Activated CD4-positive, alpha-beta memory T cell treated with anti-CD3 and anti-CD28 coated beads for 36 hours (primary cell): ENCODE measurements around the gene MARCOL. TPM values are rescaled to one million over a fixed set of nuclear protein-coding genes. Genes with fewer than 3 reads are reported as not detected.
"Not testable (repeated sequence)": the region's sequence is repeated elsewhere in the genome, so short reads cannot be mapped to it uniquely, and the experiment has no call there.

Experiments
- CTCF ChIA-PET: fragments of 350-600 bp; sonication (Branson Sonifier 250); formaldehyde crosslinking; loops from one replicate; lab custom pipeline; 2021; ENCODE audit warnings: antibody characterized with exemption, inconsistent platforms; lab: Charles Lee
- POLR2A ChIA-PET: fragments of 350-600 bp; sonication (Branson Sonifier 250); formaldehyde crosslinking; loops from one replicate; lab custom pipeline; 2021; ENCODE audit warnings: antibody characterized with exemption; lab: Charles Lee
- DNase-seq: peaks from one replicate; pipeline ENCODE4 v3.0.0-alpha.2; 2020
- H3K27ac Mint-ChIP-seq: one replicate; pipeline ENCODE4 v1.8.0; 2021; ENCODE audit warnings: mixed read lengths
- H3K27me3 Mint-ChIP-seq: one replicate; pipeline ENCODE4 v1.8.0; 2021; ENCODE audit warnings: mixed read lengths
- H3K36me3 Mint-ChIP-seq: one replicate; pipeline ENCODE4 v1.8.0; 2021; ENCODE audit warnings: mixed read lengths
- H3K4me1 Mint-ChIP-seq: one replicate; pipeline ENCODE4 v1.8.0; 2021; ENCODE audit warnings: low read depth, mixed read lengths
- H3K4me3 Mint-ChIP-seq: one replicate; pipeline ENCODE4 v1.8.0; 2021; ENCODE audit warnings: mild to moderate bottlenecking, mixed read lengths
- H3K9me3 Mint-ChIP-seq: one replicate; pipeline ENCODE4 v1.8.0; 2021; ENCODE audit warnings: mixed read lengths
- intact Hi-C: fragments of 100-400 bp; cut with micrococcal nuclease; formaldehyde crosslinking; loops from one replicate; pipeline ENCODE4 v1.15.1; 2023
- total RNA-seq, 2 experiments: library from RNA; stranded (reverse); gene quantifications; one replicate each; pipeline ENCODE4 v1.2.3, GENCODE V29; 2021

Gene MARCOL
- total RNA-seq, 2 experiments from 2014 or later = not detected

GRCh38 chr5:148281336-148281735 lies 43.0 kb downstream of the MARCOL start:
- CTCF ChIA-PET, POLR2A ChIA-PET, DNase-seq: not testable (repeated sequence)

DNA sequence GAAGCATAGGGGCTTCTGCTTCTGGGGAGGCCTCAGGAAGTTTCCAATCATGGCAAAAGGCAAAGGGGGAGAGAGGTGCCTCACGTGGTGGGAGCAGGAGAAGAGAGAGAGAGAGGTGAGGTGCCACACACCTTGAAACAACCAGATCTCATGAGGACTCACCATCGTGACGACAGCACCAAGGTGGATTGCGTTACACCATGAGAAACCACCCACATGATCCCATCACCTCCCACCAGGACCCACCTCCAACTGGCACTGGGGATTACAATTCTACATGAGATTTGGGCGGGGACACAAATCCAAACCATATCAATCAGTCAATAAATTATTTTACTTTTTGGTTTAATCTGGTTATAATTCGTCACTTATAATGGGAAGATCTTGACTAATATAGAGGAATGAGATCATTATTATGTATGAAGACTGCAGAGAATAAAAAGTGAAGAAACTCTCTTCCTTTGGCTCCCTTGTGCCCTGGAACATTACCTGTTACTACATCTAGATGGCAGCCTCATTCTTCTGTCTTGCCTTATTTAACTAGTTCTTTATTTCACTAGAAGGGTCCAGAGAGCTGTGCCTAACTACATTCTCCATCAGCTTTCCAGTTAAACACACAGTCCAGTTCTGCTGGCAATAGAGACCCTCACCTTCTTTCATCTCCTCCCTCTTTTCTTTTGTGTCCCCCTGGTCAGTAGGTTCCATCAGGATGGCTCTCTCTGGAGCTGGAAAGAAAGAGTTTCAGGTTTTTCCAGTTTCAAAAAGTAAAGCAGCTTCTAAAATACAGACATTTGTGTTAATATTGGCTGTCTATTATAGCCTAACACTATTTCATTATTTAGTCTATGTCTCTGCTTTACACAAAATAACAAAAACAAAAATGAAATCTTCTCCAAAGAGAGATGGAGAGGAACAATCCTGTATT lies 52.2 kb downstream of the MARCOL start:
- CTCF ChIA-PET = interaction anchor here (0.6 to 1.4 kb wide), 3 partner anchors 108 to 442 kb away, joined by 3 to 4 read pairs (median 4); no protein-coding TSS in a partner anchor
- intact Hi-C loops = loop anchor here (10.0 kb wide), 1 partner anchor 154 kb away; no protein-coding TSS in a partner anchor
- no peaks in the 10 kb centered on the region for H3K4me1 Mint-ChIP-seq

More at GRCh38 chr5:148281336-148281735, 43.0 kb downstream of the MARCOL start:
- H3K27ac Mint-ChIP-seq, intact Hi-C loops, H3K36me3 Mint-ChIP-seq, H3K4me3 Mint-ChIP-seq, H3K4me1 Mint-ChIP-seq, H3K27me3 Mint-ChIP-seq: not testable (repeated sequence)
- peaks cover 24% of the 10 kb centered on the region for H3K9me3 Mint-ChIP-seq

More for the DNA sequence above, 52.2 kb downstream of the MARCOL start:
- H3K27ac Mint-ChIP-seq = no peak overlapping the region
- DNase-seq = no peak
- no peaks in the 10 kb centered on the region for H3K9me3 Mint-ChIP-seq
- H3K36me3 Mint-ChIP-seq = no peaks in the 10 kb centered on the region
- POLR2A ChIA-PET = no interaction called here
- H3K27me3 Mint-ChIP-seq = peaks cover 3% of the 10 kb centered on the region
- H3K4me3 Mint-ChIP-seq = no peak overlapping the region

Other genes starting within 250 kb of the MARCOL start
- gene SPINK5, start 174.5 kb upstream of the MARCOL start, total RNA-seq = not detected
- gene SPINK14, start 70.0 kb upstream of the MARCOL start, total RNA-seq = not detected
- gene SPINK6, start 35.5 kb upstream of the MARCOL start, total RNA-seq = not detected
- gene SPINK13, start 30.3 kb downstream of the MARCOL start, total RNA-seq = not detected
- gene SPINK7, start 73.9 kb downstream of the MARCOL start, total RNA-seq = not detected
- gene SPINK9, start 97.0 kb downstream of the MARCOL start, total RNA-seq = not detected
- gene FBXO38, start 145.4 kb downstream of the MARCOL start, total RNA-seq = 10 to 100 TPM; 43.1 to 45.0 TPM